Right lobe of liver (tissue), 4 donors: ENCODE results near the gene CAVIN3.

ENCODE experiments used
- POLR2A ChIP-seq: fragments of 450-650 bp; IDR thresholded peaks from one replicate; pipeline ENCODE4 v1.6.1; 2017; ENCODE audit warnings: antibody characterized with exemption, mild to moderate bottlenecking
- TF ChIP-seq, protein P1 (sequence below), 4 donors: fragments of 200-600 bp in 3 of 4; fragments of 450-650 bp in 1 of 4; IDR thresholded peaks; one replicate each; pipeline versions ENCODE4 v1.5.1 to v1.8.0; 2016 to 2022; ENCODE audit warnings: antibody characterized with exemption in 4 of 4, mild to moderate bottlenecking in 2 of 4
- donor health status: DM: no; HTN: no; CAD: no.
- donor health status: DM: no; HTN: no; CAD: no.
- donor health status: DM: no; HTN: yes; CAD: no.

DNA sequence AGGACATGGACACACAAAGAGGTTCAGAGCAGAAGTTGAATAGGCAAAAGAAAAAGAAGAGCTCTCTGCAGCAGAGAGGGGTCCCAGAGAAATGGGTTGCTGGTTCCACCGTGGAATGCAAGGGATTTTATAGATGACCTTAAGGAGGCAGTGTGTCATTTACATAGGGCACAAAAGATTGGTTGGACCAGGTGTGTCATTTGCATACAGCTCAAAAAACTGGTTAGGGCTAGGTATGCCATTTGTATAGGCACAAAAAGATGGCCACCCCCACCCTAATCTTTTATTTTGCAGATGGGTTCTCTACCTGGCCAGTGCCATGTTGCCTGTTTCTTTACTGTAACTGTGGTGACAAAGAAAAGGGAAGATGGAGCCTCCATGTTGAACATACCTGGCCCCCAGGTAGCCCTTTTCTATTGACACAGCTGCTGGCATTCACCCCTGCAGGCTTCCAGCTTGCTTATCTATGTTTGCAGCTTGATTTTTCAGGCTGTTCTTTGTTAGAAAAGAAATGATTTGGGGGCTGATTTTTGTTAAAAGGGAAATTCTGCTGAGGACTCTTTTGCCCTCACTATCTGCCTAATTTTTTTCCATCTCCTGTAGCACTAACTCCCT is 3.1 kb upstream of the CAVIN3 start:
- TF ChIP-seq, protein P1, sequence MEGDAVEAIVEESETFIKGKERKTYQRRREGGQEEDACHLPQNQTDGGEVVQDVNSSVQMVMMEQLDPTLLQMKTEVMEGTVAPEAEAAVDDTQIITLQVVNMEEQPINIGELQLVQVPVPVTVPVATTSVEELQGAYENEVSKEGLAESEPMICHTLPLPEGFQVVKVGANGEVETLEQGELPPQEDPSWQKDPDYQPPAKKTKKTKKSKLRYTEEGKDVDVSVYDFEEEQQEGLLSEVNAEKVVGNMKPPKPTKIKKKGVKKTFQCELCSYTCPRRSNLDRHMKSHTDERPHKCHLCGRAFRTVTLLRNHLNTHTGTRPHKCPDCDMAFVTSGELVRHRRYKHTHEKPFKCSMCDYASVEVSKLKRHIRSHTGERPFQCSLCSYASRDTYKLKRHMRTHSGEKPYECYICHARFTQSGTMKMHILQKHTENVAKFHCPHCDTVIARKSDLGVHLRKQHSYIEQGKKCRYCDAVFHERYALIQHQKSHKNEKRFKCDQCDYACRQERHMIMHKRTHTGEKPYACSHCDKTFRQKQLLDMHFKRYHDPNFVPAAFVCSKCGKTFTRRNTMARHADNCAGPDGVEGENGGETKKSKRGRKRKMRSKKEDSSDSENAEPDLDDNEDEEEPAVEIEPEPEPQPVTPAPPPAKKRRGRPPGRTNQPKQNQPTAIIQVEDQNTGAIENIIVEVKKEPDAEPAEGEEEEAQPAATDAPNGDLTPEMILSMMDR (IDR thresholded peaks at IDR 0.05): no peak
- no peak for TF ChIP-seq POLR2A
